Measurements from ENCODE around the gene MPV17. TPM values are rescaled to one million over a fixed set of nuclear protein-coding genes. Genes with fewer than 3 reads are reported as not detected.
"Not testable (repeated sequence)": the region's sequence is repeated elsewhere in the genome, so short reads cannot be mapped to it uniquely, and the experiment has no call there.

MPV17 gene, protein sequence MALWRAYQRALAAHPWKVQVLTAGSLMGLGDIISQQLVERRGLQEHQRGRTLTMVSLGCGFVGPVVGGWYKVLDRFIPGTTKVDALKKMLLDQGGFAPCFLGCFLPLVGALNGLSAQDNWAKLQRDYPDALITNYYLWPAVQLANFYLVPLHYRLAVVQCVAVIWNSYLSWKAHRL
- total RNA-seq (2014; rRNA removed; shearing (Covaris generic)): 37.3 and 40.5 TPM in 2 replicates

DNA sequence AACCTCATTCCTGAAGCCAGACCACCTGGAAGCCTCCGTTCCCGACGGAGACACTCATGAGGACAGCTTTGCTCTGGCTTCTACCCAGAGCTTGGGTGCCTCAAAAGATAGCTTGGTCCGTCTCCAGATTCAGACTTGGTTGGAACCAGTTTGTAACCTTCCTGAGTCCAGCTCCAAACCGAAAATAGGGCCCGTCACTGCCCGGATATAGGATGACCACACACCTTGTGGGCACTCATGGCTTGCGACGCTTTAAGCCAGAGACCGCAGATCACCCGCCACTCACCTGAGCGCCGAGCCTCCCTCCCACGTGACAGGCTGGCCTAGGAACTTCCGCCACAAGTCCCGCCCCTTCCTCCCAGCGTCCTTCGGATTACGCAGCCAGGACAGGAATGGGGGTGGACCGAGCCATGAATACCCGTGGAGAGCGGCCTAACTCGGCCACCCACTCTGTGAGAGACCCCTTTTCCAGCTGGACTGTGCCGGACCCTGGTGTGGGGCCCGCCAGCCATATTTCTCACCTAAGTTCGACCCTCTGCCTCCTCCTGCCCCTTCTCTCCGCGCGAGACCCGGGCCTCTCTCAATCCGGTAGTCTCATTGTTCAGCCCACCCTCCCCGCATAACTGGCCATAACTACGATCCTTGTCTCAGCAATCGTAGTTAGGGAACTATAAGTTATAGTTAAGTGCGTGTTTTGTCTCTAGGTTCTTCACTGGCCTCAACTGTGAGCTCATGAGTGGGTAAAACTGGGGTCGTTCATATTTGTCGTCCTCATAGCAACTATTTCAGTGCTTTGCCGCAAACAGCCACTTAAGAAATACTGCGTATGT, at the start of gene MPV17:
MPV17 (minus strand) TSS at position 332 of the 830 bp plus-strand sequence. CDS start 580 bp downstream, outside the sequence.
- peak; percentile 91 for DNase-seq (ENCODE audit: low spot score)

DNA sequence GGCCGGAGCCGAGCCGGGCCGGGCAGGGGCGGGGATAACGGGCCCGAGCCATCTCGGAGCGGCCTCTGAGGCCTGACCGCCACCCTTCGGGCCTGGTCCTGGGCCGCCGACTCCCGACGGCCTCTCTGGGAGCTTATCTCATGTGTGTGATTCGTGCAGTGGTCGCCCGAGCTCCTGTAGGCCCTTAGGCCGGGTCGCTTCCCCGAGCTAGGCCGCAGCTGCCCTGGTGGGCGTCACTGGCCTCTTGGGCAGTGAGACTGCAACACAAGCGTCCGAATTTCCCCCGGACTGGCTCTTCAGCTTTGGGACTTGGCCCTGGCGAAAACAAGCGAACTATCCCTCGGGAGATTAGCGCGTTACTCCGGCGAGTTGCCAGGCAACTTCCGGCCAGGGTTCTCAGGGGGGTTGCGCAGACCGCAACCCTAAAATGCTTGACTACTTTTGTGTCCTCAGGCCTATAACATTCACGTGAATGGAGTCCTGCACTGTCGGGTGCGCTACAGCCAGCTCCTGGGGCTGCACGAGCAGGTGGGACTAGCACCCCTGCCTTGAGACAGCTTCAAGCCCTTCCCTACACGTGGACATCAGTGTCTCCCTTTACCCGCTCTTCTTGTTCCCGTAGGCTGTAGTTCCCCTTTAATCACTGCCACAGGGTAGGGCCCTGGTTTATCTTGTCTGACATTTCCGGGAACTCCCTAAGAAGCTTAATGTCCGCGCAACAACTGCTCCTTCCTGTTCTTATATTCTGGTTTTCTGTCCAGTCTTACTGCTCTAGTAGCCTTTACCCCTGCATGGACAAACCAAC, 48.1 kb upstream of the MPV17 start:
- DNase-seq (ENCODE audit: low spot score): peak; percentile 56

DNA sequence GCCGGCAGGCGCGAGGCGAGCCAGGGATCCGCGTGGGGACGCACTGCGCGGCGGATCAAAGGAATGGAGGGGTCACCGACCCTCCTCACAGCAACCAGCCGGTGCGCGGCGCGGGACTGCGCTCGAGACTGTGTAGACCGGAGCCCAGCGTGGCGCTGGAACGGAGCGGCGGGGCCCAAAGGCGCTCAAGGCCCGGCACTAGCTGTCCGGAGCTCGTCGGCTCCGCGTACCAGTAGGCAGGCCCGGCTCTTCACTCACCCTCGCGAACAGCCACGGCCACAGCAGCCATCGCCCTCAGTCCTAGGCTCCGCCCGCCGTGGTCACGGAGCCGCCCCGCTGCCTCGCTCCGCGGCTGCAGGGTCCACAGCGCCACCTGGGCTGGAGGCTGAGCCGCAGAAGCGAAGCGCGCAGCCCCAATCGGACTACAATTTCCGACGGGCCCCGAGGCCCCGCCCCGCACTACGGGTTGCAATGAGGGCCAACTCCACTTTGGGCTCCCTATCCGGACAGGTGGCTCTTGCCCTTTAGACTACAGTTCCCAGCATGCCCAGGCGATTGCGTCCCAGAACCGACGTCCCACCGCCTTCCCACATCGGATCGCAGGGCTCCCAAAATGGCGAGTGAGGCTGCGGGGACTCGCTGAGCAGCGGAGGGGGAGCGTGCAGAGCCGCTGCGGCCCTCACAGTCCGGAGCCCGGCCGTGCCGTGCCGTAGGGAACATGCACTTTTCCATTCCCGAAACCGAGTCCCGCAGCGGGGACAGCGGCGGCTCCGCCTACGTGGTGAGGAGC, 47.3 kb upstream of the MPV17 start, which contains the start of the genes EIF2B4 and SNX17:
EIF2B4 (minus strand) TSS at position 313 of the 790 bp plus-strand sequence; CDS start at position 289, 24 bp downstream.
SNX17 (plus strand) TSS at position 591 of the 790 bp plus-strand sequence; CDS start at position 719, 128 bp downstream.
- peak; percentile 99 for DNase-seq (ENCODE audit: low spot score)

DNA sequence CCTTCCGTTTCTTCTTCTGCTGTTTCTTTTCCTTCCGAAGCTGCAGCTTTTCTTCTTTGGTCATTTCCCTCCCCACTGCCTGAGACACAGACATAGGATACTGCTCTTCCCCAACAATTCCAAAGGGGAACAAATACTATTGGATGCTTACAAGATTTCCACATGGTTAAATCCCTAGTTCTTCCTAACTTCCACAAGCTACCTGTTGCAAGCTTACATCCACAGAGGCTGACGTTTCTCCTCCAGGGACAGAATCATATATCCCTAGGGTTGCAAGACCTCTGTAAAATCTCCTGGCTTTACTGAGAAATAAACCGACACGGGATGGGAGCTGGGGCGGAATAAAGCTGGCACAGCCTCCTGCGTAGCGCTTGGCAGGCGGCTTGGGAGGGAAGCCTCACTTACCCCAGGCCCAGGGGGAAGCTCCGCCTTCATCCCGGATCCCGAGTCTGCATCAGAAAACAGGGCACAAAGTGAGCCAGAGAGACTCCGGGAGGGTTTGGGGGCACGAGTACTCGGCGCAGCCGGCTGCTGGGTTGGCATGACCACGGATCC, 46.7 kb upstream of the MPV17 start:
- no peak for DNase-seq (ENCODE audit: low spot score)

DNA sequence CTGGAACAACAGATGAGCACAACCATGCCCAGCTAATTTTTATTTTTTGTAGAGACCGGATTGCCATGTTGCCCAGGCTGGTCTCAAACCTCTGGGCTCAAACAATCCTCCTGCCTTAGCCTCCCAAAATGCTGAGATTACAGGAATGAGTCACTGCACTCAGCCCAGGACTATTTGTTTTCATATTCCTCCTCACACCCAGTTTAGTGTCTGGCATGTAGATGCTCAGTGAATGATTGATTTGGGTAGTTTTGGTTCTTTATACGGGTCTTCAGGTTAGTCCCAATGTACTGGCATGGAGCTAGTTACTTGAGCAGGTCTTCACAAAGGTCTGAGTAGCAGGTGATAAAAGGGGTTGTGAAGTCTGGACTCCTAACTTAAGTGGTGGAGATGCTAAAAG, 41.0 kb upstream of the MPV17 start:
- DNase-seq (ENCODE audit: low spot score): no peak

DNA sequence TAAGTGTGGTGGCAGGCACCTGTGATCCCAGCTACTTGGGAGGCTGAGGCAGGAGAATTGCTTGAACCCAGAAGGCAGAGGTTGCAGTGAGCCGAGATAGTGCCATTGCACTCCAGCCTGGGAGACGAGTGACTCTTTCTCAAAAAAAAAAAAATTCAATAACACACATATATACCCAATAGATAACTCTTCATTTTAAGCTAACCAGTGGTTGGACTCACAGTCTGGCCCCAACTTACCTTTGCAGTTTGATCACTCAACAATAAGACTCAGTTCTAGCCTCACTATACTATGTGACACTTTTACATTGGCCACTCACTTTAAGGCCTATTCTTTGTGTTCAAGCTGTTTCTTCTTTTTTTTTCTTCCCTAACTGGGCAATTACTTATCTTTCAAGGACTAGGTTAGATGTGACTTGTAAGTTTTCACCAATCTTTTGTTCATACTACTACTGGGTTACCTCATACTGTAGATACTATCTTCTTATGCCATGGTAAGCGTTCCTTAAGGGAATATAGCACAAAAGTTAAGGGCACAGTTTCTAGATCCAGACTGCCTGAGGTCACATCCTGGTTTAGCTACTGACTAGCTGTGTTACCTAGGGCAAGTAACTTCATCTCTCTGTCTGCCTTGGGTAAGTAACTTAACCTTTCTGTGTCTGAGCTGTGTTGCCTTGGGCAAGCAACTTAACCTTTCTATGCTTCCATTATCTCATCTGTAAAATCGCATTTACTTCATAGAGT, 40.0 kb upstream of the MPV17 start:
- no peak for DNase-seq (ENCODE audit: low spot score)

DNA sequence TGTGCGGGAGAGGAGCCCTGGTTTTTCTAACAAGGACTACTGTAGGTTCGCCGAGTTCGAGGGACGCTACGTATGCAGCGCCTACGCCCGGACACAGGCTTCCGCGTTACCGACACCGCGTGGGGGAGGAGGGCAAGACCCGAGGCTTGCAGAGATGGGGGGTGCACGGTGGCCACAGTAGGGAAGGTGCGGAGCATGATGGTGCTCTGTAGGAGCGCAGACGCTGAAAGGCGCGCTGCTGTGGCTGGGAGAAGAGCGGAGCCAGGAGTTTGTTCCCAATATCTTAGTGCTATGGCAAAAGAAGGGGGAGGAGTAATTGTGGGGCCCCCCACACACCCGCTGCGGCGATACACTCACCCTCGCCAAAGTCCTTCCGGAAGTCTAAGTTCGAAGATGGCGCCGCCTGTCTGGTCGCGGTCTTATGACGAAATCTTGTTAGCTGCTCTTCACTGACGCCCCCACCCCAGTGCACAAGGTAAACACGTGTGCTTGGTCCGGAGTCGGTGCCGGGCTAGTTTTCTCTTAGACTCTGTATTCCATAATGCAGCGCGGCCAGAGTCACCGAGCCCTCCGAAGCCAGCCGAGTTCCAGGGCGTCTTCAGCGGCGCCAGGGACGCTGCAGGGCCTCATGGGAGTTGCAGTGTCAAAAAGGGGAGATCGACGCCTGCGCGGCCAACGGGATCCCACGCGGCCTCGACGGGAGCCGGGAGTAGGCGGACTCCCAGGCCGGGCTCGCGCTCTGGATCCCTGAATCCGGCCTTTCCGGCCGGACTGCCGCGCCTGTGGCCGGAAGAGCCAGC, 33.7 kb upstream of the MPV17 start, which contains the start of gene GTF3C2:
GTF3C2 (minus strand) TSS at position 383 of the 800 bp plus-strand sequence. CDS start 13,210 bp downstream, outside the sequence.
- peak; percentile 99 for DNase-seq (ENCODE audit: low spot score)

DNA sequence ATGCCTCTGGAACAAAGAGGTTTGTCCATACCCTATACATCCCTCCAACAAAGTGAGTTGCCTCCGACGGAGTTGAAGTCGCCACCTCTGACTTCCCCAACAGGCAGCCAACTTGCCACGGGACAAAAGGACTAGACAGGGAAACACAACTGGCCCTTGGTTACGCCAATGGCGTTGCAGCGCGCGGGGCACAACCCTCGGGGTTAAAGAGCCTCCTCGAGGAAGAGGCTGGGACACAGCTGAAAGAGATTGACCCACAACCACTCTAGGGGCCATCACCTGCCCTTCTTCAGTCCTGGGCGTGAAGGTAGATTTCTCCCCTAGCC, 33.1 kb upstream of the MPV17 start:
- no peak for DNase-seq (ENCODE audit: low spot score)

DNA sequence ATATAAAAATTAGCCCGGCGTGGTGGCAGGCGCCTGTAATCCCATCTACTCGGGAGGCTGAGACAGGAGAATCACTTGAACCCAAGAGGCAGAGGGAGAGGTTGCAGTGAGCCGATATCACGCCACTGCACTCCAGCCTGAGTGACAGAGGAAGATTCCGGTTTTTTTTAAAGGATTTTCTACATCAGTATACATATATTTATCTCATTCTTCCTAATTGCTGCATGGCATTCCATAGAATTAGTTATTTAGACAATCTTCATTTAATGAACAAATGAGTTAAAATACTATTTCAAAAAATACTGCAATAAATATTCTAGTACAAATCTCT, 31.7 kb upstream of the MPV17 start:
- DNase-seq (ENCODE audit: low spot score): no peak

DNA sequence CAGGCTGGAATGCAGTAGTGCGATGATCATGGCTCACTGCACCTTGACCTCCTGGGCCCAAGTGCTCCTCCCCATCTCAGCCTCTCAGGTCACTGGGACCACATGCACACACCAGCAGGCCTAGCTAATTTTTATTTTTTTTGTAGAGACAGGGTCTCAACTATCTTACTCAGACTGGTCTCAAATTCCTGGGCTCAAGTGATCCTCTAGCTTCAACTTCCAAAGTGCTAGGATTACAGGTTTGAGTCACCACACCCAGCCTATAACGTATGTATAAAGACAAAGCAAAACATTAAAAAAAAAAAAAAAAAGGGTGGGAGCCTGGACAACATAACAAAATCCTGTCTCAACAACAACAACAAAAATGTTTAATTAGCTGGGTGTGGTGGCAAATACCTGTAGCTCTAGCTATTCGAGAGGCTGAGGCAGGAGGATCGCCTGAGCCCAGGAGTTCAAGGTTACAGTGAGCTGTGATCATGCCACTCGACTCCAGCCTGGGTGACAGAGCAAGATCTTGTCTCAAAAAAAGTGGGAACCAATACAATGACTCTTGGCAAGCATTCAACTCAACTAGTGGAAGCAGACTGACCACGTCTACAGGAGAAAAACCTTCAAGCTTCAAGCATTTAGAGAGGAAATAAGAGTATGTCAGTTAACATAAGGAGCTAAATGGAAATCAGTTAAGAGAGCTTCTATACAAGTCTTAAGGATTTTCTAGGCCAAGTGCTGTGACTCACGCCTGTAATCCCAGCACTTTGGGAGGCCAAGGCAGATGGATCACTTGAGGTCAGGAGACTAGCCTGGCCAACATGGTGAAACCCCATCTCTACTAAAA, 31.1 kb upstream of the MPV17 start:
- DNase-seq (ENCODE audit: low spot score): peak; percentile 25

DNA sequence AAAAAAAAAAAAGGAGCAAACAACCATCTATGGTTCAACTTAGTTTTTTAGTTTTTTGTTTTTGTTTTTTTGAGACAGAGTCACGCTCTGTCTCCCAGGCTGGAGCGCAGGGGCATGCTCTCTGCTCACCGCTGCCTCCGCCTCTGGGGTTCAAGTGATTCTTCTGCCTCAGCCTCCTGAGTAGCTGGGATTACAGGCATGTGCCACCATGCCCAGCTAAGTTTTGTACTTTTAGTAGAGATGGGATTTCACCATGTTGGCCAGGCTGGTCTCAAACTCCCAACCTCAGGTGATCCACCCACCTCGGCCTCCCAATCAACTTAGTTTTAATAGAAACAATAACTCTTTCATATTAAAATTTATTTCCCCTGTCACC, 30.5 kb upstream of the MPV17 start:
- not testable (repeated sequence) for DNase-seq (ENCODE audit: low spot score)

DNA sequence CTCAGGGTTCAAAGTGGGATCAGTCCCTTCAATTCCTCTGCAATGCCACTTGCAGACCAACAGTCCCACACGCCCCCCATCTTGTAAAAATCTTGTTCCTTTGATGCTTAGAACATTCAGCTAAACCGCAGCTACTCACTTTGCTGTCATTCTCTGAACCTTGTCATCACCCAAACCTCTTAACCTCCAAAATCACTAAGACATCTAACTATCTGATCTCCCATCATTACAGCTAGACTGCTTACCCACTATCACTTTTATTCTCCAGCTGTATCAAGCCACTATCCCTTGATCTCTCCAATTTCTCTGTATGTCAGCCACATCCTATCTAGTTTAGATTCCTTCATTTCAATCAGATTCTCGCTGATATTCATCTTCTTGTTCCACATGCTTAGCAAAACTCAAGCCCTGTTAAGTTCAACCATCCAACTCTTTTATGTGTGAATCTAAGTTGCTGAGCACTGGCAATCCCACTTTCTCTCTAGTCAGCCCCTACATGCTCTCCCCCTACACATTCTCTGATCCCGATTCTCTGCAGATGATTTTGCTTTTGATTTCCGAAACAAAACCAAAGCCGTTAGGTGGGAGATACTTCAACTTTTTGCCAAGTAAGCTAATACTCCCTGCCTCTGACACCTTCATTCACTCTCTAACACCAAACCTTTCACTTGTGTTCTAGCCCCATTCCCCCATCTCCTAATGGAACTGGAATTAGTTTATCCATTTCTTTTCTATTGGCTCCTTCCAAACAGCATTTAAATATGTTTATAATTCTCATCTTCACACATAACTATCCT, 29.1 kb upstream of the MPV17 start:
- DNase-seq (ENCODE audit: low spot score): no peak

DNA sequence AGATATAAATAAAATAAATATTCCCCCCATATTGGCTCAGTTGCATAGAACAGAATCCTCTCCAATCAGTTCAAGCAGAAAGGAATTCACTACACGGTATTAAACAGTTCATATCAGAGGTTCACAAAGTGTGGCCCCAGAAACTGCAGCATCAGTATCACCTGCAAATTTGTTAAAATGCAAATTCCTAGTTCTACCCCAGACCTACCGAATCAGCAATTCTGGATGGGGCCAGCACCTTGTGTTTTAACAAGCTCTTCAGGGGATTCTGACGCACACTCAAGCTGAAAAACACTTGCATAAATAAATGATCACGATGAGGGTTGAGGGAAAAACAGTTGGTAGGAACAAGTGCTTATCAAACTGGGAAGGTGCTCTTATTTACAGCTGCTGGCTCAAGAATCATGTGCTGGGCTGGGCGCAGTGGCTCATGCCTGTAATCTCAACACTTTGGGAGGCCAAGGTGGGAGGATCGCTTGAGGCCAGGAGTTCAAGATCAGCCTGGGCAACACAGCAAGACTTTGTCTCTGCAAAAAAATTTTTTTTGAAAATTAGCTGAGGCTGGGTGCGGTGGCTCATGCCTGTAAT, 27.3 kb upstream of the MPV17 start:
- no peak for DNase-seq (ENCODE audit: low spot score)

DNA sequence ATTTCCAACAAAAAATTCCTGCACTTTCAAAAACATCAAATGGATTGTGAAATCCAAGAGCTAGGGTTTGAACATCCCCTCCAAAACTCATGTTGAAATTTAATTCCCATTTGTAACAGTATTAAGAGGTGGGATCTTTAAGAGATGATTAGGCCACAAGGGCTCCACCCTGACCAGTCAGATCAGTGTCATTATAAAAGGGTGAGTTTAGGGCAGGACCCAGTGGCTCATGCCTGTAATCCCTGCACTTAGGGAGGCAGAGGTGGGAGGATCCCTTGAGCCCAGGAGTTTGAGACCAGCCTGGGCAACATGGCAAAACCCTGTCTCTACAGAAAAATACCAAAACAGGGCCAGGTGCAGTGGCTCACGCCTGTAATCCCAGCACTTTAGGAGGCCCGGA, 24.7 kb upstream of the MPV17 start:
- no peak for DNase-seq (ENCODE audit: low spot score)

DNA sequence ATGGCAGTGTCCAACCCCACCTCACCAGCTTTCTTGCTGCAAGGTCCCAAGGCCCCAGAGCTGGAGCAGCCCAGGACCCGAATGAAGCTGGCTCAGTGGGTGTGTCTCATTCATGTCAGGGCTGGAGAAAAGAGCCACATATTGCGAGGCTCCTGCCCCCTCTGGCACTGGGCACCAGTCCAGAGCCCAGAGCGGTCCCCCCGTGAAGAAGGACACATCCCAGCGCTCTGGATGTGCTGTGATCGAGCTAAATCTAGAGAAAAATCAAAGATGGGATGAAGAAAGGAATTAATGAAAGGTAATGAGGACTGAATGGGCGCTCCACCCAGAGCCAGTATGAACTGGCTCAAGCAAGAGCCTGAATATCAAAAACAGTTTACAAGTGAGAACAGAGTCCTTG, 13.3 kb upstream of the MPV17 start:
- DNase-seq (ENCODE audit: low spot score): no peak

DNA sequence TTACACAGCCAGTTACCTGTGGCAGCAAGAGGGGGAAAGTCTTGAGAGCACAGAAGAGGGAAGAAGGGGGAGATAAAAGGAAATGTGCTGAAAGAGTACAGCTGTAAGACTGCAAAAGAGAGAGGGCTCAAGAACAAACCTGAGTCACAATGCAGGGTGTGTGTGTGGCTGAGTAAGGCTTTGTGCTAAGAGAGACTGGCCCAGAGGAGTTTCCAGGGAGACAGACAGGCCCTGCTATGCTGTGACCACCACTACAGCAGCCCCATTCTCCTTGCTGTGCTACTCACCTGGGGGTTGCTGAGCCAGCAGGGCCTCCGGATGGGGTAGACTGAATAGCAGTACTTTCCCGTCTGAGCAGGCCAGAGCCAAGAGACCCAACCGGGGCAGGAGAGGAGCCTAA, 12.4 kb upstream of the MPV17 start:
- no peak for DNase-seq (ENCODE audit: low spot score)

DNA sequence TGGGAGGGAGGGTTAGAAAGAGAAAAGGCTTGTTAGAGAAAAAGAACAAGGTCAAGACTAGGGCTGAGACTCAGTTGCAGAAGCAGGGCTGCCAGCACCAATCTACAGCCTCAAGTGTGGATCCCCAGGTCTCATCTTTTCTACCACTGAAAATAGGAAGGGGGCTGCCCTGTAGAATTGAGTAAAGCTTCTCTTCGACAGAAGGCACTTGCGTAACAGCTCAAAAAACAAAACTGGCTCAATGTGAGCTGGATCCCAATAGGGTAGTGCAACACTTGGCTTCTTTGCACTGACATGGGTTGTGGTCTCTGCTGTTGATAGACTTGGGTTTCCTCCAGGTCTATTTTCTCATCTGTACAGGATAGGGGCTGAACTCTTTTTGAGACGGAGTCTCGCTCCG, 1.8 kb upstream of the MPV17 start:
- no peak for DNase-seq (ENCODE audit: low spot score)
